ENCODE measurements around the gene LCN10. TPM values are rescaled to one million over a fixed set of nuclear protein-coding genes. Genes with fewer than 3 reads are reported as not detected.

LCN10 gene
- total and polyA plus RNA-seq, 2 experiments from 2014 or later, result not detected

GRCh38 chr9:136729144-136729543, 13.6 kb downstream of the LCN10 start:
- TF ChIP-seq CTCF (IDR thresholded peaks at IDR 0.05; ENCODE audit: poor library complexity) (no peak), EZH2phosphoT487 (IDR thresholded peaks at IDR 0.05; ENCODE audit: low read depth, severe bottlenecking, unreplicated experiment) (no peak), EZH2 (IDR thresholded peaks at IDR 0.05; ENCODE audit: borderline replicate concordance) (no peak)
- no peak overlapping the region for H2AFZ ChIP-seq
- H4K20me1 ChIP-seq (ENCODE audit: insufficient read depth, poor library complexity, severe bottlenecking), result peaks cover 38% of the 10 kb centered on the region
- peaks cover 55% of the 10 kb centered on the region for H3K79me2 ChIP-seq
- WGBS (ENCODE audit: low lambda C conversion rate, missing lambda C conversion rate), result 94% methylated on average over 7 of the region's 7 CpGs
- DNase-seq (ENCODE audit: low spot score), result no peak
- no peak overlapping the region for H3K4me3 ChIP-seq
- H3K4me1 ChIP-seq (ENCODE audit: insufficient read depth), result peaks cover 23% of the 10 kb centered on the region
- peak overlapping the region; percentile 98 for H3K4me2 ChIP-seq
- no peaks in the 10 kb centered on the region for H3K27me3 ChIP-seq
- no peaks in the 10 kb centered on the region for H3K9me2 ChIP-seq (replicated peaks; ENCODE audit: insufficient read depth)
- H3K9me3 ChIP-seq (ENCODE audit: low read depth), result no peaks in the 10 kb centered on the region
- H3K36me3 ChIP-seq (replicated peaks; ENCODE audit: insufficient read depth, low read depth), result no peaks in the 10 kb centered on the region
- no peak overlapping the region for H3K27ac ChIP-seq

GRCh38 chr9:136728548-136729123, 14.1 kb downstream of the LCN10 start:
- H3K4me3 ChIP-seq, result peak overlapping the region; percentile 82
- H3K4me2 ChIP-seq, result peak overlapping the region; percentile 98
- no peak for TF ChIP-seq EZH2 (IDR thresholded peaks at IDR 0.05; ENCODE audit: borderline replicate concordance)
- peaks cover 55% of the 10 kb centered on the region for H3K79me2 ChIP-seq
- H3K27me3 ChIP-seq, result no peaks in the 10 kb centered on the region
- no peaks in the 10 kb centered on the region for H3K9me2 ChIP-seq (replicated peaks; ENCODE audit: insufficient read depth)
- H3K9me3 ChIP-seq (ENCODE audit: low read depth), result no peaks in the 10 kb centered on the region
- no peak for DNase-seq (ENCODE audit: low spot score)
- H3K27ac ChIP-seq, result no peak overlapping the region
- peaks cover 23% of the 10 kb centered on the region for H3K4me1 ChIP-seq (ENCODE audit: insufficient read depth)
- H4K20me1 ChIP-seq (ENCODE audit: insufficient read depth, poor library complexity, severe bottlenecking), result peaks cover 43% of the 10 kb centered on the region
- peak overlapping the region; percentile 91 for H2AFZ ChIP-seq
- H3K36me3 ChIP-seq (replicated peaks; ENCODE audit: insufficient read depth, low read depth), result no peaks in the 10 kb centered on the region
- 5% methylated on average over 51 of the region's 53 CpGs for whole genome bisulfite sequencing (ENCODE audit: low lambda C conversion rate, missing lambda C conversion rate)

- Histone ChIP-seq H3K36me3 (replicated peaks; ENCODE audit: insufficient read depth, low read depth) (no peaks in the 10 kb centered on the region), H3K4me1 (ENCODE audit: insufficient read depth) (peaks cover 23% of the 10 kb centered on the region), H3K27ac (peak overlapping the region; percentile 73), H2AFZ (peak overlapping the region; percentile 91), H3K9me3 (ENCODE audit: low read depth) (no peaks in the 10 kb centered on the region), H3K4me2 (peak overlapping the region; percentile 98), H3K4me3 (peak overlapping the region; percentile 99), H4K20me1 (ENCODE audit: insufficient read depth, poor library complexity, severe bottlenecking) (peaks cover 45% of the 10 kb centered on the region), H3K9me2 (replicated peaks; ENCODE audit: insufficient read depth) (no peaks in the 10 kb centered on the region), H3K27me3 (no peaks in the 10 kb centered on the region), H3K79me2 (peaks cover 55% of the 10 kb centered on the region)
- TF ChIP-seq CTCF (IDR thresholded peaks at IDR 0.05; ENCODE audit: poor library complexity) (peak; percentile 94), EZH2 (IDR thresholded peaks at IDR 0.05; ENCODE audit: borderline replicate concordance) (no peak)
- peak; percentile 95 for DNase-seq (ENCODE audit: low spot score)
- under 1% methylated on average over 50 of the region's 66 CpGs for WGBS (ENCODE audit: low lambda C conversion rate, missing lambda C conversion rate)
These were observed 14.6 kb downstream of the LCN10 start for GRCh38 chr9:136728080-136728547.

GRCh38 chr9:136726631-136727191, 16.0 kb downstream of the LCN10 start:
- H3K36me3 ChIP-seq (replicated peaks; ENCODE audit: insufficient read depth, low read depth), result no peaks in the 10 kb centered on the region
- 18% methylated on average over 18 of the region's 18 CpGs for WGBS (ENCODE audit: low lambda C conversion rate, missing lambda C conversion rate)
- peaks cover 55% of the 10 kb centered on the region for H3K79me2 ChIP-seq
- peak overlapping the region; percentile 99 for H3K4me3 ChIP-seq
- peak overlapping the region; percentile 98 for H3K4me2 ChIP-seq
- H3K9me3 ChIP-seq (ENCODE audit: low read depth), result no peaks in the 10 kb centered on the region
- H3K4me1 ChIP-seq (ENCODE audit: insufficient read depth), result peaks cover 23% of the 10 kb centered on the region
- peak overlapping the region; percentile 73 for H3K27ac ChIP-seq
- DNase-seq (ENCODE audit: low spot score), result peak; percentile 72
- H3K27me3 ChIP-seq, result no peaks in the 10 kb centered on the region
- peak; percentile 50 for TF ChIP-seq CTCF (IDR thresholded peaks at IDR 0.05; ENCODE audit: poor library complexity)
- no peak for TF ChIP-seq EZH2phosphoT487 (IDR thresholded peaks at IDR 0.05; ENCODE audit: low read depth, severe bottlenecking, unreplicated experiment)
- no peak for TF ChIP-seq EZH2 (IDR thresholded peaks at IDR 0.05; ENCODE audit: borderline replicate concordance)
- no peak overlapping the region for H2AFZ ChIP-seq
- H4K20me1 ChIP-seq (ENCODE audit: insufficient read depth, poor library complexity, severe bottlenecking), result peaks cover 58% of the 10 kb centered on the region
- no peaks in the 10 kb centered on the region for H3K9me2 ChIP-seq (replicated peaks; ENCODE audit: insufficient read depth)

All from hepatocyte (in vitro differentiated cells).